HL-60 (cell line): ENCODE measurements around the gene FHIT.

Experiments
- CTCF ChIP-seq: IDR thresholded peaks from one replicate; pipeline ENCODE4 v1.5.1; 2011; ENCODE audit warnings: low read length, control low read depth, inconsistent platforms; ENCODE audit not compliant: insufficient read depth
- GABPA ChIP-seq: IDR thresholded peaks from 2 replicates; pipeline ENCODE4 v1.6.1; 2012; ENCODE audit warnings: low read depth
- POLR2AphosphoS5 ChIP-seq: IDR thresholded peaks from 2 replicates; pipeline ENCODE4 v1.6.1; 2012; ENCODE audit warnings: low read depth
- REST ChIP-seq: IDR thresholded peaks from 2 replicates; pipeline ENCODE4 v1.6.1; 2012; ENCODE audit warnings: low read depth; ENCODE audit not compliant: insufficient replicate concordance

- TF ChIP-seq POLR2AphosphoS5 (no peak), CTCF (no peak), GABPA (no peak), REST (no peak)
Measured at GRCh38 chr3:59953104-59953503, 1298.1 kb downstream of the FHIT start.
